H9 (cell line): ENCODE data around the gene FBH1. TPM values are rescaled to one million over a fixed set of nuclear protein-coding genes. Genes with fewer than 3 reads are reported as not detected.

Source experiments
- DNase-seq: peaks from one replicate; pipeline ENCODE4 v3.0.0-alpha.2; 2017
- H2AFZ ChIP-seq: one replicate; pipeline ENCODE4 v1.6.1; 2013; ENCODE audit warnings: mild to moderate bottlenecking, low read length, control low read depth, moderate library complexity
- H2AK5ac ChIP-seq: 2 replicates; pipeline ENCODE4 v1.6.1; 2013; ENCODE audit warnings: low read length, control low read depth, mixed read lengths; ENCODE audit not compliant: insufficient read length
- H2BK120ac ChIP-seq: one replicate; pipeline ENCODE4 v1.6.1; 2013; ENCODE audit warnings: low read depth, mild to moderate bottlenecking, low read length, control low read depth, inconsistent platforms; ENCODE audit not compliant: poor library complexity, severe bottlenecking
- H2BK12ac ChIP-seq: 2 replicates; pipeline ENCODE4 v1.6.1; 2013; ENCODE audit warnings: low read length, control low read depth, mixed read lengths, low read depth; ENCODE audit not compliant: insufficient read length
- H2BK15ac ChIP-seq: 2 replicates; pipeline ENCODE4 v1.6.1; 2013; ENCODE audit warnings: low read depth, low read length, control low read depth
- H2BK20ac ChIP-seq: one replicate; pipeline ENCODE4 v1.6.1; 2013; ENCODE audit warnings: low read depth, mild to moderate bottlenecking, low read length, control low read depth, inconsistent platforms; ENCODE audit not compliant: poor library complexity, severe bottlenecking
- H2BK5ac ChIP-seq: 2 replicates; pipeline ENCODE4 v1.6.1; 2013; ENCODE audit warnings: low read length, control low read depth, mixed read lengths; ENCODE audit not compliant: insufficient read length
- H3K14ac ChIP-seq: 2 replicates; pipeline ENCODE4 v1.6.1; 2013; ENCODE audit warnings: low read length, control low read depth; ENCODE audit not compliant: insufficient read depth
- H3K18ac ChIP-seq: 2 replicates; pipeline ENCODE4 v1.6.1; 2013; ENCODE audit warnings: low read depth, mild to moderate bottlenecking, mixed read lengths, low read length, control low read depth; ENCODE audit not compliant: insufficient read length
- H3K23ac ChIP-seq: 2 replicates; pipeline ENCODE4 v1.6.1; 2013; ENCODE audit warnings: low read length, control low read depth, mixed read lengths, low read depth; ENCODE audit not compliant: insufficient read length
- H3K23me2 ChIP-seq: 2 replicates; pipeline ENCODE4 v1.6.1; 2013; ENCODE audit warnings: low read depth, mild to moderate bottlenecking, mixed read lengths, low read length, control low read depth; ENCODE audit not compliant: insufficient read length, poor library complexity, severe bottlenecking
- H3K27ac ChIP-seq: 2 replicates; pipeline ENCODE4 v1.5.1; 2013; ENCODE audit warnings: low read length, control low read depth, mixed read lengths, low read depth; ENCODE audit not compliant: insufficient read length
- H3K27me3 ChIP-seq: 2 replicates; pipeline ENCODE4 v1.6.1; 2013; ENCODE audit warnings: low read length, control low read depth, inconsistent platforms; ENCODE audit not compliant: insufficient read depth
- H3K4ac ChIP-seq: 2 replicates; pipeline ENCODE4 v1.6.1; 2013; ENCODE audit warnings: low read depth, mild to moderate bottlenecking, control low read depth, inconsistent platforms, low read length, moderate library complexity
- H3K4me1 ChIP-seq: 2 replicates; pipeline ENCODE4 v1.6.1; 2013; ENCODE audit warnings: low read length, control low read depth, inconsistent platforms; ENCODE audit not compliant: insufficient read depth
- H3K4me2 ChIP-seq: 2 replicates; pipeline ENCODE4 v1.6.1; 2013; ENCODE audit warnings: low read length, control low read depth, mixed read lengths; ENCODE audit not compliant: insufficient read length, insufficient read depth
- H3K56ac ChIP-seq: 2 replicates; pipeline ENCODE4 v1.6.1; 2013; ENCODE audit warnings: low read depth, mild to moderate bottlenecking, mixed read lengths, low read length, control low read depth; ENCODE audit not compliant: insufficient read length
- H3K79me1 ChIP-seq: 2 replicates; pipeline ENCODE4 v1.6.1; 2013; ENCODE audit warnings: low read depth, mild to moderate bottlenecking, moderate library complexity, low read length, control low read depth, inconsistent platforms; ENCODE audit not compliant: insufficient read depth, poor library complexity, severe bottlenecking
- H3K79me2 ChIP-seq: 2 replicates; pipeline ENCODE4 v1.6.1; 2013; ENCODE audit warnings: low read length, control low read depth, inconsistent platforms; ENCODE audit not compliant: insufficient read depth
- H3K9ac ChIP-seq: 2 replicates; pipeline ENCODE4 v1.6.1; 2013; ENCODE audit warnings: low read length, control low read depth, mixed read lengths; ENCODE audit not compliant: insufficient read length; ENCODE audit errors: extremely low read depth
- H3K9me3 ChIP-seq: one replicate; pipeline ENCODE4 v1.6.1; 2013; ENCODE audit warnings: low read depth, low read length, inconsistent platforms; ENCODE audit not compliant: control insufficient read depth
- H3T11ph ChIP-seq: one replicate; pipeline ENCODE4 v1.6.1; 2013; ENCODE audit warnings: mild to moderate bottlenecking, low read length, control low read depth, inconsistent platforms
- H4K20me1 ChIP-seq: one replicate; pipeline ENCODE4 v1.6.1; 2013; ENCODE audit not compliant: control insufficient read depth, insufficient read length, insufficient read depth
- H4K5ac ChIP-seq: 2 replicates; pipeline ENCODE4 v1.6.1; 2013; ENCODE audit warnings: low read depth, mild to moderate bottlenecking, mixed read lengths, low read length, control low read depth; ENCODE audit not compliant: insufficient read length
- H4K8ac ChIP-seq: replicated peaks from 2 replicates; pipeline ENCODE4 v1.6.1; 2013; ENCODE audit warnings: low read length, control low read depth, mixed read lengths, low read depth; ENCODE audit not compliant: insufficient read length
- H4K91ac ChIP-seq: 2 replicates; pipeline ENCODE4 v1.6.1; 2013; ENCODE audit warnings: low read depth, mild to moderate bottlenecking, moderate library complexity, mixed read lengths, low read length, control low read depth; ENCODE audit not compliant: insufficient read length
- H3K27ac Mint-ChIP-seq, 3 experiments: 2 replicates in 2 of 3; 3 replicates in 1 of 3; pipeline ENCODE4 v1.8.0; 2020 to 2021; ENCODE audit warnings: mixed read lengths in 3 of 3, mild to moderate bottlenecking in 1 of 3, moderate library complexity in 1 of 3
- H3K27me3 Mint-ChIP-seq: 2 replicates; pipeline ENCODE4 v1.8.0; 2021; ENCODE audit warnings: low read depth, mild to moderate bottlenecking, moderate library complexity, mixed read lengths
- H3K36me3 Mint-ChIP-seq, 3 experiments: 2 replicates in 2 of 3; 3 replicates in 1 of 3; pipeline ENCODE4 v1.8.0; 2020 to 2021; ENCODE audit warnings: low read depth in 3 of 3, mixed read lengths in 3 of 3; ENCODE audit not compliant: insufficient read depth in 1 of 3
- H3K4me1 Mint-ChIP-seq, 2 experiments: 2 replicates each; pipeline ENCODE4 v1.8.0; 2020; ENCODE audit warnings: mixed read lengths in 2 of 2
- H3K4me3 Mint-ChIP-seq, 2 experiments: 2 replicates in 1 of 2; 3 replicates in 1 of 2; pipeline ENCODE4 v1.8.0; 2020 to 2021; ENCODE audit warnings: mild to moderate bottlenecking in 2 of 2, mixed read lengths in 2 of 2, moderate library complexity in 1 of 2
- H3K9me3 Mint-ChIP-seq, 2 experiments: 2 replicates in 1 of 2; 3 replicates in 1 of 2; pipeline ENCODE4 v1.8.0; 2020; ENCODE audit warnings: mild to moderate bottlenecking in 2 of 2, mixed read lengths in 2 of 2, moderate library complexity in 1 of 2
- CTCF ChIP-seq: fragments of 200-600 bp; sonication (generic); conservative IDR thresholded peaks from 3 replicates; pipeline ENCODE4 v1.8.0; 2021; ENCODE audit warnings: antibody characterized with exemption, mild to moderate bottlenecking
- WGBS: extraction: QIAGEN DNeasy Blood & Tissue Kit; methylation state at CpG from one replicate; pipeline ENCODE4 v1.1.7; 2013; ENCODE audit warnings: missing lambda C conversion rate, low lambda C conversion rate, mixed read lengths; ENCODE audit not compliant: insufficient read length; ENCODE audit errors: extremely low coverage; 5-methylcytosine and 5-hydroxymethylcytosine counted together
- total RNA-seq: library from RNA; stranded (reverse); gene quantifications from 2 replicates; pipeline ENCODE4 v1.2.1, GENCODE V29; 2021

The FBH1 gene
- total RNA-seq, 1 experiment from 2014 or later: 52.2 TPM

GRCh38 chr10:5924889-5925288, 34.8 kb downstream of the FBH1 start:
- Histone ChIP-seq H3K23ac (no peak overlapping the region), H2BK120ac (no peak overlapping the region), H3K4ac (no peak overlapping the region), H4K91ac (no peak overlapping the region), H4K20me1 (no peaks in the 10 kb centered on the region), H3K27ac (no peak overlapping the region), H3K79me1 (no peaks in the 10 kb centered on the region), H2BK20ac (no peak overlapping the region), H2BK12ac (no peak overlapping the region), H2AK5ac (no peak overlapping the region), H2BK5ac (no peak overlapping the region), H2BK15ac (no peak overlapping the region), H2AFZ (no peak overlapping the region), H3K18ac (no peak overlapping the region), H3K27me3 (no peaks in the 10 kb centered on the region), H3K23me2 (no peaks in the 10 kb centered on the region), H3K56ac (no peak overlapping the region), H3K9ac (no peak overlapping the region), H3K9me3 (no peaks in the 10 kb centered on the region), H3K79me2 (no peaks in the 10 kb centered on the region), H4K5ac (no peak overlapping the region), H3K4me1 (no peaks in the 10 kb centered on the region), H3K14ac (no peak overlapping the region), H4K8ac (no peak overlapping the region), H3T11ph (no peak overlapping the region), H3K4me2 (no peak overlapping the region)
- H3K36me3 Mint-ChIP-seq: peaks cover 39 to 98% (median 85%) of the 10 kb centered on the region in 3 experiments; a peak in 6 of 7 replicates
- H3K27ac Mint-ChIP-seq: no peak overlapping the region
- no peaks in the 10 kb centered on the region for H3K27me3 Mint-ChIP-seq
- no CpG with 5 or more reads among the region's 10 CpGs for whole genome bisulfite sequencing
- H3K4me1 Mint-ChIP-seq: no peaks in the 10 kb centered on the region
- no peak for DNase-seq
- TF ChIP-seq CTCF: no peak
- H3K9me3 Mint-ChIP-seq: no peaks in the 10 kb centered on the region
- H3K4me3 Mint-ChIP-seq: no peak overlapping the region
